HEK293T (cell line): ENCODE results near the gene CLIC5.

Experiments
- CTCF ChIA-PET: fragments of 350-600 bp; formaldehyde crosslinking; extraction: SDS; loops from one replicate; lab custom pipeline; 2021; ENCODE audit warnings: antibody characterized with exemption, inconsistent platforms; lab: Yijun Ruan, JAX
- POLR2A ChIA-PET: fragments of 350-600 bp; formaldehyde crosslinking; extraction: SDS; loops from one replicate; lab custom pipeline; 2020; ENCODE audit warnings: antibody characterized with exemption, inconsistent platforms; lab: Yijun Ruan, JAX
- DNase-seq: peaks from one replicate; pipeline ENCODE4 v3.0.0; 2012; ENCODE audit warnings: mixed read lengths; ENCODE audit errors: extremely low spot score
- ARNT ChIP-seq: fragments of 450-650 bp; IDR thresholded peaks from 2 replicates; pipeline ENCODE4 v1.6.1; 2017; ENCODE audit warnings: mild to moderate bottlenecking
- BHLHE40 ChIP-seq: fragments of 450-650 bp; IDR thresholded peaks from 2 replicates; pipeline ENCODE4 v1.6.1; 2016; ENCODE audit warnings: mild to moderate bottlenecking, moderate library complexity, borderline replicate concordance
- CTBP1 ChIP-seq: fragments of 450-650 bp; IDR thresholded peaks from 2 replicates; pipeline ENCODE4 v1.6.1; 2016; ENCODE audit warnings: borderline replicate concordance
- ELF4 ChIP-seq: fragments of 450-650 bp; IDR thresholded peaks from 2 replicates; pipeline ENCODE4 v1.6.1; 2017; ENCODE audit warnings: antibody characterized with exemption
- FOXA1 ChIP-seq: fragments of 450-650 bp; IDR thresholded peaks from 2 replicates; pipeline ENCODE4 v1.6.1; 2016; ENCODE audit warnings: mild to moderate bottlenecking
- FOXK2 ChIP-seq: fragments of 450-650 bp; IDR thresholded peaks from 2 replicates; pipeline ENCODE4 v1.6.1; 2016; ENCODE audit warnings: mild to moderate bottlenecking
- FOXM1 ChIP-seq: fragments of 450-650 bp; IDR thresholded peaks from 2 replicates; pipeline ENCODE4 v1.6.1; 2017; ENCODE audit warnings: mild to moderate bottlenecking, borderline replicate concordance
- HDGF ChIP-seq: fragments of 450-650 bp; IDR thresholded peaks from 2 replicates; pipeline ENCODE4 v1.6.1; 2017; ENCODE audit warnings: antibody characterized with exemption, borderline replicate concordance
- L3MBTL2 ChIP-seq: fragments of 450-650 bp; conservative IDR thresholded peaks from 2 replicates; pipeline ENCODE4 v1.6.1; 2016; ENCODE audit warnings: mild to moderate bottlenecking
- LEF1 ChIP-seq: fragments of 450-650 bp; IDR thresholded peaks from 2 replicates; pipeline ENCODE4 v1.6.1; 2017; ENCODE audit warnings: mild to moderate bottlenecking, borderline replicate concordance
- NFRKB ChIP-seq: fragments of 450-650 bp; IDR thresholded peaks from 2 replicates; pipeline ENCODE4 v1.6.1; 2016; ENCODE audit warnings: mild to moderate bottlenecking, moderate library complexity
- PKNOX1 ChIP-seq: fragments of 450-650 bp; IDR thresholded peaks from 2 replicates; pipeline ENCODE4 v1.6.1; 2016
- SP1 ChIP-seq: fragments of 450-650 bp; IDR thresholded peaks from 2 replicates; pipeline ENCODE4 v1.6.1; 2017
- SUZ12 ChIP-seq: fragments of 450-650 bp; IDR thresholded peaks from 2 replicates; pipeline ENCODE4 v1.6.1; 2016; ENCODE audit warnings: mild to moderate bottlenecking
- TARDBP ChIP-seq: fragments of 450-650 bp; IDR thresholded peaks from 2 replicates; pipeline ENCODE4 v1.6.1; 2016
- ZNF384 ChIP-seq: fragments of 450-650 bp; IDR thresholded peaks from 2 replicates; pipeline ENCODE4 v1.6.1; 2016

Gene CLIC5

DNA sequence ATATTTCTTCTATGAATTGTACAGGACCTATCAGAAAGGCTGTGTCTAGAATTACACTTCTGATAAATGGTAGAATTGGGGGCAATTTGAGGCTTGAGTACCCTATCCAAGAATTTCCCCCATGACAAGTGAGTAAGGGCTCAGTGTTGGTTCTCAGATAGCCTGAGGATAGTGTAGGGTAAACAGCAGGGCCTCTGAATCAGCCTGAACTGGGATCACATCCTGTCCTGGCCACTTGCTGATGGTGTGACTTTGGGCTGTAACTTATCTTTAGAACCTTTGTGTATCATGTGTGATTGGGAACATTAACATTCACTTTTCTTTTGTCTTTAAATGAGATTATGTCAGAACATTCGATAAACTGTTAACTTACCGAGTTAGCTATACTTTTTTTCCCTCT is 151.0 kb downstream of the CLIC5 start:
- ChIA-PET POLR2A (no interaction called here), CTCF (no interaction called here)
- no peak for DNase-seq
- TF ChIP-seq SUZ12 (no peak), HDGF (no peak), LEF1 (no peak), FOXM1 (no peak), CTBP1 (no peak), FOXA1 (no peak), SP1 (no peak), ARNT (no peak), FOXK2 (no peak), PKNOX1 (no peak), NFRKB (no peak), BHLHE40 (no peak), ZNF384 (no peak), TARDBP (no peak), L3MBTL2 (no peak), ELF4 (no peak)

- TF ChIP-seq CTBP1 (no peak), ARNT (no peak), ELF4 (no peak), FOXM1 (no peak), L3MBTL2 (no peak), HDGF (no peak), BHLHE40 (no peak), SP1 (no peak), TARDBP (no peak), FOXA1 (no peak), LEF1 (no peak), SUZ12 (no peak), NFRKB (no peak), FOXK2 (no peak), ZNF384 (no peak), PKNOX1 (no peak)
- ChIA-PET CTCF (no interaction called here), POLR2A (no interaction called here)
- no peak for DNase-seq
These were observed 157.0 kb downstream of the CLIC5 start for GRCh38 chr6:45858691-45859090.

DNA sequence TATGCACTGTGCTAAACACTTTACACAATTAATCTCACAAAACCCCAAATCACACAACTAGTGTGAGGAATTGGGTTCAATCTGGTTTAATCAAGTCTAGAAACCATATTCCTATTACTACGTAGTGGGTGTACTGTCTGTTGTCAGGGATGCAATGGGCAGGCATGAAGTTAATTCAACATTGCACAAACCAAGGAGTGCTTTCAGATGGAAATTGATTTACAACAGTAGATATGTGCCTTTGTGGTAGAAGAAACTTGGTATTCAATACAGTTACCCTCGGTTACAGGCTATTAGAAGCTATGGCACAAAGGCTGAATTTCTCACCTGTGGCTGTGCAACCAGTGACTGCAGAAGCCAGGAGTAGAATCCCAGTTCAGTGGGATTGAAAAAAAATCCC is 157.8 kb downstream of the CLIC5 start:
- CTCF ChIA-PET: no interaction called here
- no peak for DNase-seq
- TF ChIP-seq CTBP1: no peak
- no peak for TF ChIP-seq HDGF
- TF ChIP-seq L3MBTL2: no peak
- no peak for TF ChIP-seq FOXA1
- TF ChIP-seq FOXK2: no peak
- TF ChIP-seq LEF1: no peak
- no peak for TF ChIP-seq FOXM1
- no peak for TF ChIP-seq ZNF384
- TF ChIP-seq ARNT: no peak
- TF ChIP-seq SUZ12: no peak
- TF ChIP-seq SP1: no peak
- TF ChIP-seq TARDBP: no peak
- TF ChIP-seq NFRKB: no peak
- no peak for TF ChIP-seq ELF4
- TF ChIP-seq BHLHE40: no peak
- TF ChIP-seq PKNOX1: no peak
- POLR2A ChIA-PET: no interaction called here

GRCh38 chr6:45855642-45856394 is 159.8 kb downstream of the CLIC5 start:
- TF ChIP-seq FOXM1 (no peak), SUZ12 (no peak), BHLHE40 (no peak), PKNOX1 (no peak), LEF1 (no peak), NFRKB (no peak), HDGF (no peak), ARNT (no peak), ZNF384 (no peak), FOXA1 (no peak), FOXK2 (no peak), L3MBTL2 (no peak), ELF4 (no peak), CTBP1 (no peak)
- ChIA-PET POLR2A (no interaction called here), CTCF (no interaction called here)
- no peak for DNase-seq

DNA sequence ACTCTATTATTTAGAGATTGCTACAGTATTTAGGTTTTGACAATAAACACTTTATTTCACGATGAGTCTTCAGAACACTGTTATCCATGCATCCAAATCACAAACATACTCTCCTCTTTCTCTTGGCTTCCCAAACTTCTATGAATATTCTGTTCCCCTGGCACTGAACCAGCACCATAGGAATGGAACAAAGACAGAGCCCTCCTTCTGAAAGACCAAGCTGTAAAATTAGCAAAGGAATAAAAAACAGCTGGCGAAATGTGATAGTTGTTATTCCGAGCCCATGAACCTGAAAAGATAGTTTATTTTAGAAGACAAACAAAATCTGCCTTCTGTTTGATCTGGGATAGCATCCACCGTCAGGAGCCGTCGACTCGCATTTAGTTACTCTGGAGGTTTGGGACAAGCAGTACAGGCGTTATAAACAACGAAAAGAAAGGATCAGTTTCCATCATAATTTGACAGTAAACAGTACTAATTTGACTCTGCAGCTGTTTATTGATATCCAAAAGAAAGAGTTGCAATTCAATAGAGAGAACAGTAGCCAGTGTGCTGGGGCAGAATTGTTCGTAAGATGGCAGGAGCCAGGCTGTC is 161.4 kb downstream of the CLIC5 start:
- no peak for DNase-seq
- ChIA-PET POLR2A (no interaction called here), CTCF (no interaction called here)
- TF ChIP-seq PKNOX1 (no peak), SUZ12 (no peak), LEF1 (no peak), ELF4 (no peak), SP1 (no peak), FOXK2 (no peak), ZNF384 (no peak), BHLHE40 (no peak), FOXA1 (no peak), NFRKB (no peak), ARNT (no peak), CTBP1 (no peak), FOXM1 (no peak), HDGF (no peak), TARDBP (no peak), L3MBTL2 (no peak)
